Sigmoid colon (tissue), 4 donors: ENCODE measurements around the gene DAAM1.

Source experiments
- EP300 ChIP-seq, 4 donors: sonication (generic); formaldehyde crosslinking; IDR thresholded peaks; one replicate each; pipeline ENCODE4 v1.6.1; 2017; ENCODE audit warnings: antibody characterized with exemption in 4 of 4
- POLR2A ChIP-seq, 2 donors: fragments of 450-650 bp; IDR thresholded peaks; one replicate each; pipeline ENCODE4 v1.6.1; 2016; ENCODE audit warnings: antibody characterized with exemption in 2 of 2, mild to moderate bottlenecking in 2 of 2, moderate library complexity in 2 of 2
- TF ChIP-seq, protein P1 (sequence below), 4 experiments: fragments of 450-650 bp in 3 of 4; fragments of 200-600 bp in 1 of 4; IDR thresholded peaks; one replicate each; pipeline ENCODE4 v1.5.1; 2016 to 2019; ENCODE audit warnings: antibody characterized with exemption in 4 of 4, mild to moderate bottlenecking in 3 of 4, moderate library complexity in 2 of 4

DNA sequence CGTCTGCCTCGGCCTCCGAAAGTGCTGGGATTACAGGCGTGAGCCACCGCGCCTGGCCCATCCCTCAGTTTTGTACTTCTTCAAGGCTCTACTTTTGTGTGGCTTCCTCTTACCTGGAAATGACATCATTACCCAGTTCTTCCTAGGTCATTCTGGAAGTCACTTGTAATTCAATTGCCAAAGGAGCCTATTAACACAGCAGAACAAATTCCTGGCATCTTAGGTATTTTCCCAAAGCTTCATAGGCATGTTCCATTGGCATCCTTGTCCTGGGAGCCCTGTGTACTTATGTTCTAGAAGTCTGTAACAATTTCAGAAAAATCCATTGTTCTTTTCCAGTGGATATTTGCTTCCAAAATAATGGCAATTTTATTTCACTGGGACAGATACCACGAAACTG lies 60.6 kb downstream of the DAAM1 start:
- TF ChIP-seq, protein P1, sequence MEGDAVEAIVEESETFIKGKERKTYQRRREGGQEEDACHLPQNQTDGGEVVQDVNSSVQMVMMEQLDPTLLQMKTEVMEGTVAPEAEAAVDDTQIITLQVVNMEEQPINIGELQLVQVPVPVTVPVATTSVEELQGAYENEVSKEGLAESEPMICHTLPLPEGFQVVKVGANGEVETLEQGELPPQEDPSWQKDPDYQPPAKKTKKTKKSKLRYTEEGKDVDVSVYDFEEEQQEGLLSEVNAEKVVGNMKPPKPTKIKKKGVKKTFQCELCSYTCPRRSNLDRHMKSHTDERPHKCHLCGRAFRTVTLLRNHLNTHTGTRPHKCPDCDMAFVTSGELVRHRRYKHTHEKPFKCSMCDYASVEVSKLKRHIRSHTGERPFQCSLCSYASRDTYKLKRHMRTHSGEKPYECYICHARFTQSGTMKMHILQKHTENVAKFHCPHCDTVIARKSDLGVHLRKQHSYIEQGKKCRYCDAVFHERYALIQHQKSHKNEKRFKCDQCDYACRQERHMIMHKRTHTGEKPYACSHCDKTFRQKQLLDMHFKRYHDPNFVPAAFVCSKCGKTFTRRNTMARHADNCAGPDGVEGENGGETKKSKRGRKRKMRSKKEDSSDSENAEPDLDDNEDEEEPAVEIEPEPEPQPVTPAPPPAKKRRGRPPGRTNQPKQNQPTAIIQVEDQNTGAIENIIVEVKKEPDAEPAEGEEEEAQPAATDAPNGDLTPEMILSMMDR (IDR thresholded peaks at IDR 0.05) = no peak
- TF ChIP-seq POLR2A (IDR thresholded peaks at IDR 0.05) (no peak), EP300 (IDR thresholded peaks at IDR 0.05) (no peak)
